IMR-90 (cell line): ENCODE measurements around the gene PGD. TPM values are rescaled to one million over a fixed set of nuclear protein-coding genes. Genes with fewer than 3 reads are reported as not detected.

ENCODE experiments used
- ATAC-seq: fragments of 200-7000 bp; cut with Tn5 transposase; 2 replicates; pipeline ENCODE4 v1.9.1; 2020; ENCODE audit warnings: low read depth, mild to moderate bottlenecking, moderate library complexity
- Bru-seq: library from RNA; stranded (reverse); fragments of 400-500 nt; gene quantifications from one replicate; lab custom pipeline; 2021; lab: Mats Ljungman, UMichigan
- BruChase-seq, 2 experiments: library from RNA; stranded (reverse); fragments of 400-500 nt; gene quantifications; one replicate each; lab custom pipeline; 2021; lab: Mats Ljungman, UMichigan
- BruUV-seq: library from RNA; stranded (reverse); fragments of 400-500 nt; replicated peaks from 2 replicates; lab custom pipeline; 2021; lab: Mats Ljungman, UMichigan
- CTCF ChIA-PET: fragments of 300-600 bp; formaldehyde crosslinking; extraction: SDS; loops from one replicate; lab custom pipeline; 2021; ENCODE audit warnings: antibody characterized with exemption; lab: Yijun Ruan, JAX
- POLR2A ChIA-PET: fragments of 300-600 bp; sonication (Branson Sonifier 250); formaldehyde crosslinking; loops from one replicate; lab custom pipeline; 2022; ENCODE audit warnings: antibody characterized with exemption; ENCODE audit not compliant: unreplicated experiment; lab: Charles Lee
- DNase-seq: peaks from one replicate; pipeline ENCODE4 v3.0.0; 2013
- H2AFZ ChIP-seq: replicated peaks from 2 replicates; pipeline ENCODE3; 2013; ENCODE audit warnings: low read length, mild to moderate bottlenecking; ENCODE audit not compliant: poor library complexity
- H2AK5ac ChIP-seq: 2 replicates; pipeline ENCODE4 v1.6.1; 2013; ENCODE audit warnings: low read depth, low read length, inconsistent platforms
- H2AK9ac ChIP-seq: replicated peaks from 2 replicates; pipeline ENCODE3; 2013; ENCODE audit warnings: mild to moderate bottlenecking, low read depth, low read length, moderate library complexity; ENCODE audit not compliant: poor library complexity
- H2BK120ac ChIP-seq: 2 replicates; pipeline ENCODE4 v1.6.1; 2013; ENCODE audit warnings: low read depth, low read length, inconsistent platforms
- H2BK15ac ChIP-seq: 3 replicates; pipeline ENCODE4 v1.6.1; 2013; ENCODE audit warnings: low read depth, low read length, inconsistent platforms
- H2BK20ac ChIP-seq: 2 replicates; pipeline ENCODE4 v1.6.1; 2013; ENCODE audit warnings: low read depth, mild to moderate bottlenecking, inconsistent platforms, low read length, moderate library complexity
- H2BK5ac ChIP-seq: 2 replicates; pipeline ENCODE4 v1.6.1; 2013; ENCODE audit warnings: mild to moderate bottlenecking, low read depth, low read length, inconsistent platforms; ENCODE audit not compliant: poor library complexity, severe bottlenecking
- H3K14ac ChIP-seq: replicated peaks from 2 replicates; pipeline ENCODE4 v1.6.1; 2013; ENCODE audit warnings: low read depth, low read length, inconsistent platforms
- H3K18ac ChIP-seq: 2 replicates; pipeline ENCODE4 v1.6.1; 2013; ENCODE audit warnings: low read depth, low read length, control low read depth
- H3K23ac ChIP-seq: 2 replicates; pipeline ENCODE4 v1.6.1; 2013; ENCODE audit warnings: low read depth, low read length, inconsistent platforms
- H3K27ac ChIP-seq: 2 replicates; pipeline ENCODE4 v1.5.1; 2013; ENCODE audit warnings: mild to moderate bottlenecking, control low read depth, low read length; ENCODE audit not compliant: insufficient read depth
- H3K27me3 ChIP-seq: 2 replicates; pipeline ENCODE4 v1.6.1; 2013; ENCODE audit warnings: low read length; ENCODE audit not compliant: control insufficient read depth, insufficient read depth
- H3K36me3 ChIP-seq: 2 replicates; pipeline ENCODE4 v1.6.1; 2013; ENCODE audit warnings: low read length, mixed read lengths; ENCODE audit not compliant: control insufficient read depth, insufficient read depth
- H3K4ac ChIP-seq: 2 replicates; pipeline ENCODE4 v1.6.1; 2013; ENCODE audit warnings: low read depth, low read length, inconsistent platforms
- H3K4me1 ChIP-seq: 2 replicates; pipeline ENCODE4 v1.6.1; 2013; ENCODE audit warnings: low read length, mixed read lengths; ENCODE audit not compliant: control insufficient read depth, insufficient read depth
- H3K4me2 ChIP-seq: 2 replicates; pipeline ENCODE4 v1.6.1; 2013; ENCODE audit warnings: low read depth, mild to moderate bottlenecking, control low read depth, low read length, moderate library complexity
- H3K4me3 ChIP-seq: 2 replicates; pipeline ENCODE4 v1.5.1; 2013; ENCODE audit warnings: low read depth, mild to moderate bottlenecking, control low read depth, low read length, moderate library complexity; ENCODE audit not compliant: insufficient read depth
- H3K56ac ChIP-seq: 2 replicates; pipeline ENCODE4 v1.6.1; 2013; ENCODE audit warnings: low read length, inconsistent platforms; ENCODE audit not compliant: insufficient read depth; ENCODE audit errors: extremely low read depth
- H3K79me1 ChIP-seq, 2 experiments: 2 replicates each; pipeline ENCODE4 v1.6.1; 2013; ENCODE audit warnings: low read length in 2 of 2, inconsistent platforms in 1 of 2, low read depth in 1 of 2
- H3K9ac ChIP-seq: 2 replicates; pipeline ENCODE4 v1.6.1; 2013; ENCODE audit warnings: low read depth, low read length, control low read depth
- H3K9me1 ChIP-seq: 2 replicates; pipeline ENCODE4 v1.6.1; 2013; ENCODE audit warnings: low read length, inconsistent platforms; ENCODE audit not compliant: insufficient read depth
- H3K9me3 ChIP-seq: 2 replicates; pipeline ENCODE4 v1.6.1; 2013; ENCODE audit warnings: low read length; ENCODE audit not compliant: control insufficient read depth, insufficient read depth
- H4K20me1 ChIP-seq: 2 replicates; pipeline ENCODE4 v1.6.1; 2013; ENCODE audit warnings: low read length, inconsistent platforms; ENCODE audit not compliant: insufficient read depth
- H4K5ac ChIP-seq: 2 replicates; pipeline ENCODE4 v1.6.1; 2013; ENCODE audit warnings: mild to moderate bottlenecking, low read depth, low read length, control low read depth
- H4K8ac ChIP-seq, 2 experiments: 2 replicates each; pipeline ENCODE4 v1.6.1; 2013; ENCODE audit warnings: low read depth in 2 of 2, low read length in 2 of 2, control low read depth in 1 of 2, inconsistent platforms in 1 of 2
- H4K91ac ChIP-seq: 2 replicates; pipeline ENCODE4 v1.6.1; 2013; ENCODE audit warnings: low read depth, low read length, inconsistent platforms; ENCODE audit not compliant: insufficient read depth
- BHLHE40 ChIP-seq: fragments of 150-350 bp; IDR thresholded peaks from 2 replicates; pipeline ENCODE4 v1.6.1; 2016; ENCODE audit warnings: mild to moderate bottlenecking, low read depth, low read length
- FOS ChIP-seq: fragments of 150-350 bp; IDR thresholded peaks from 2 replicates; pipeline ENCODE4 v1.6.1; 2016; ENCODE audit warnings: low read depth, low read length
- MAFK ChIP-seq: IDR thresholded peaks from 2 replicates; pipeline ENCODE4 v1.6.1; 2012; ENCODE audit warnings: low read depth, low read length, improper control_type of control experiment
- MAZ ChIP-seq: IDR thresholded peaks from 2 replicates; pipeline ENCODE4 v1.6.1; 2012; ENCODE audit warnings: low read depth, mild to moderate bottlenecking, low read length, improper control_type of control experiment, moderate library complexity, borderline replicate concordance
- MXI1 ChIP-seq: IDR thresholded peaks from 2 replicates; pipeline ENCODE4 v1.6.1; 2012; ENCODE audit warnings: low read depth, mild to moderate bottlenecking, low read length, moderate library complexity, borderline replicate concordance
- NFE2L2 ChIP-seq: fragments of 150-350 bp; IDR thresholded peaks from 2 replicates; pipeline ENCODE4 v1.6.1; 2016; ENCODE audit warnings: low read depth, mild to moderate bottlenecking, low read length
- POLR2A ChIP-seq: IDR thresholded peaks from 2 replicates; pipeline ENCODE4 v1.6.1; 2012; ENCODE audit warnings: mild to moderate bottlenecking, low read depth, low read length
- RCOR1 ChIP-seq: IDR thresholded peaks from 2 replicates; pipeline ENCODE4 v1.6.1; 2012; ENCODE audit warnings: mild to moderate bottlenecking, low read length, improper control_type of control experiment; ENCODE audit not compliant: insufficient replicate concordance
- WGBS, 2 experiments: methylation state at CpG; one replicate each; pipeline versions ENCODE4 v1.1.5 to v1.1.7; 2013; ENCODE audit warnings: missing lambda C conversion rate in 2 of 2; ENCODE audit not compliant: insufficient read length in 1 of 2; ENCODE audit errors: extremely low coverage in 2 of 2; 5-methylcytosine and 5-hydroxymethylcytosine counted together
- dilution Hi-C: fragments of 300-500 bp; cut with HindIII; formaldehyde crosslinking; loops from one replicate; pipeline ENCODE4 v1.14.3; 2018; ENCODE audit warnings: low sequenced_read_pairs; ENCODE audit not compliant: unreplicated experiment
- in situ Hi-C: fragments of 300-500 bp; cut with MboI; formaldehyde crosslinking; loops from 3 replicates; pipeline ENCODE4 v1.14.3; 2019; ENCODE audit warnings: low sequenced_read_pairs, inconsistent platforms, mixed read lengths
- intact Hi-C: fragments of 100-400 bp; cut with micrococcal nuclease; formaldehyde crosslinking; loops from 2 replicates; pipeline ENCODE4 v1.10.0; 2022
- long read RNA-seq: library from polyadenylated mRNA; unstranded; transcript quantifications from one replicate; pipeline ENCODE4 v2.0.0, GENCODE V29; 2021; ENCODE audit not compliant: unreplicated experiment
- polyA plus RNA-seq, 3 experiments: library from polyadenylated mRNA; depleted of rRNA; stranded (reverse); fragments of >200 nt; gene quantifications; 2 replicates each; pipeline ENCODE4 v1.2.3, GENCODE V29; 2012; ENCODE audit warnings: low replicate concordance in 1 of 3
- total RNA-seq: library from RNA; depleted of rRNA; stranded (reverse); fragments of >200 nt; gene quantifications from 2 replicates; pipeline ENCODE4 v1.2.3, GENCODE V29; 2012; rRNA removed
- TF ChIP-seq, protein P1 (sequence below): fragments of 150-350 bp; IDR thresholded peaks from 2 replicates; pipeline ENCODE4 v1.6.1; 2017; ENCODE audit warnings: mild to moderate bottlenecking, antibody characterized with exemption, low read length, low read depth
- TF ChIP-seq, protein P2 (sequence below): conservative IDR thresholded peaks from 2 replicates; pipeline ENCODE4 v1.5.1; 2012; ENCODE audit warnings: mild to moderate bottlenecking, low read depth, low read length, improper control_type of control experiment

Gene PGD
- 187 and 216 TPM in 2 replicates for total RNA-seq
- 103 and 118 TPM in 2 replicates for polyA plus RNA-seq (2012; rRNA removed)
- 89.5 and 99.0 TPM in 2 replicates for polyA plus RNA-seq (2012; cell fraction: cytosol; rRNA removed)
- polyA plus RNA-seq (2012; cell fraction: nucleus; rRNA removed; ENCODE audit: low replicate concordance), result 78.3 and 98.0 TPM in 2 replicates
- Bru-seq, nascent RNA, result percentile 93 among the genes with signal in this experiment
- percentile 95 among the genes with signal in this experiment for BruChase-seq, experiment 1, labeled RNA remaining after a 6-hour chase
- BruChase-seq, experiment 2, labeled RNA remaining after a 2-hour chase, result percentile 87 among the genes with signal in this experiment
- long read RNA-seq, transcript PGD-201 (13 exons, 1,885 nt), result major isoform, 252 of 363 reads
- long read RNA-seq, partial matches to known transcripts, result 101 of 363 reads
- long read RNA-seq, other reads (novel, unspliced or antisense), result 10 of 363 reads

DNA sequence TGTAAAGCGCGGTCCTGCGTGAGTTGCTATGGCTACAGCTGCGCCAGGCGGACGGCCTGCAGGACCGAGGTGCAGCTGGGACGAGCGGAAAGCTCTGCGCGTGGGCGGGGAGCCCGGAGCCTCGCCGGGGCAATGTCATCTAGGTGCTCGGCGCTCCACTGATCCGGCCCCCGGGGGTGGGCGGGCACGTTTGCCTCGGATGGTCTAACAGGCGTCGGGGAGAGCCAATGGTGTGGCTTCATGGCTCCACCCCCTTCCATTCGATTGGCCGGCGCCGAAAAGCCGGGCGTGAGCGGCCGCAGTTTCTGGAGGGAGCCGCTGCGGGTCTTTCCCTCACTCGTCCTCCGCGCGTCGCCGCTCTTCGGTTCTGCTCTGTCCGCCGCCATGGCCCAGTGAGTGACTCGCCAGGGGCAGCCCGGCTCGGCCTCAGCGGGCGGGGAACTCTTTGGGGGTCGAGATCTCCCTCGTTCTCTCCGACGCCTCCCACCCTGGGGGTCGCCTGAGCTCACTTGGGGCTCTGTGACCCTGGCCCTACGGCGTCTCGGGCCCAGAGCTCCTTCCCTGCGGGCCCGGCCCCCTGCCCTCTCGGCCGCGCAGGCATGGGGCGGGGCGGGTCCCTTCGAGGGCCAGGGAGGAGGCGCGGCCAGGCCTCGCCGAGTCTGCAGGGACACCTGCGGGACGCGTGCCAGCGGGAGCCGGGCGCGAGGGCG is at the start of gene PGD:
TSS of gene PGD (plus strand) at position 331 of the 710 bp plus-strand sequence. CDS start at position 385, 54 bp downstream.
- H3K27ac ChIP-seq, result peak within 1 kb of the TSS; percentile 85
- peak within 1 kb of the TSS; percentile 79 for H3K23ac ChIP-seq
- peaks cover 26% of the 10 kb centered on the region; the same call in 1 of the 2 replicates for H4K20me1 ChIP-seq
- H2BK5ac ChIP-seq, result peak within 1 kb of the TSS; percentile 77
- peak; percentile 98 for DNase-seq
- H3K79me1 ChIP-seq, result peaks cover 9 to 22% of the 10 kb centered on the region in 2 experiments
- dilution Hi-C loops, result no loop called here
- H3K9me1 ChIP-seq, result peaks cover 4% of the 10 kb centered on the region; the same call in 1 of the 2 replicates
- peak within 1 kb of the TSS; percentile 45 for H3K56ac ChIP-seq
- peak within 1 kb of the TSS in 1 of 2 experiments; percentile 53; a peak in 1 of 4 replicates for H4K8ac ChIP-seq
- H3K27me3 ChIP-seq, result no peaks in the 10 kb centered on the region
- H3K4me2 ChIP-seq, result peak within 1 kb of the TSS; percentile 97
- 0 out of 2 replicates have a peak within 1 kb of the TSS, but pooled peaks have one; percentile 16 for H2BK120ac ChIP-seq
- H3K9me3 ChIP-seq, result no peaks in the 10 kb centered on the region
- peak within 1 kb of the TSS; percentile 46 for H4K91ac ChIP-seq
- peak within 1 kb of the TSS; percentile 99 for H2AK9ac ChIP-seq
- CTCF ChIA-PET, result interaction anchor here (0.5 to 0.9 kb wide), 3 partner anchors 21 to 108 kb away, joined by 3 to 4 read pairs (median 3); no protein-coding TSS in a partner anchor
- H4K5ac ChIP-seq, result no peak within 1 kb of the TSS
- peak within 1 kb of the TSS; percentile 13 for H3K18ac ChIP-seq
- peak within 1 kb of the TSS; percentile 7; the same call in 1 of the 3 replicates for H2BK15ac ChIP-seq
- BruUV-seq, result no TSS peak
- peak within 1 kb of the TSS; percentile 98 for H2AFZ ChIP-seq
- intact Hi-C loops, result loop anchor here (1.0 kb wide), 2 partner anchors 11 to 22 kb away; no protein-coding TSS in a partner anchor
- ATAC-seq, result peak; percentile 95
- peaks cover 6% of the 10 kb centered on the region for H3K4me1 ChIP-seq
- TF ChIP-seq POLR2A (peak; percentile 96), MAFK (no peak), MXI1 (peak; percentile 91), BHLHE40 (peak; percentile 78), MAZ (peak; percentile 91), FOS (peak; percentile 71; the same call in 1 of the 2 replicates), RCOR1 (no peak), NFE2L2 (peak; percentile 62)
- TF ChIP-seq, protein P1, sequence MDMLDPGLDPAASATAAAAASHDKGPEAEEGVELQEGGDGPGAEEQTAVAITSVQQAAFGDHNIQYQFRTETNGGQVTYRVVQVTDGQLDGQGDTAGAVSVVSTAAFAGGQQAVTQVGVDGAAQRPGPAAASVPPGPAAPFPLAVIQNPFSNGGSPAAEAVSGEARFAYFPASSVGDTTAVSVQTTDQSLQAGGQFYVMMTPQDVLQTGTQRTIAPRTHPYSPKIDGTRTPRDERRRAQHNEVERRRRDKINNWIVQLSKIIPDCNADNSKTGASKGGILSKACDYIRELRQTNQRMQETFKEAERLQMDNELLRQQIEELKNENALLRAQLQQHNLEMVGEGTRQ, result peak; percentile 52
- TF ChIP-seq, protein P2, sequence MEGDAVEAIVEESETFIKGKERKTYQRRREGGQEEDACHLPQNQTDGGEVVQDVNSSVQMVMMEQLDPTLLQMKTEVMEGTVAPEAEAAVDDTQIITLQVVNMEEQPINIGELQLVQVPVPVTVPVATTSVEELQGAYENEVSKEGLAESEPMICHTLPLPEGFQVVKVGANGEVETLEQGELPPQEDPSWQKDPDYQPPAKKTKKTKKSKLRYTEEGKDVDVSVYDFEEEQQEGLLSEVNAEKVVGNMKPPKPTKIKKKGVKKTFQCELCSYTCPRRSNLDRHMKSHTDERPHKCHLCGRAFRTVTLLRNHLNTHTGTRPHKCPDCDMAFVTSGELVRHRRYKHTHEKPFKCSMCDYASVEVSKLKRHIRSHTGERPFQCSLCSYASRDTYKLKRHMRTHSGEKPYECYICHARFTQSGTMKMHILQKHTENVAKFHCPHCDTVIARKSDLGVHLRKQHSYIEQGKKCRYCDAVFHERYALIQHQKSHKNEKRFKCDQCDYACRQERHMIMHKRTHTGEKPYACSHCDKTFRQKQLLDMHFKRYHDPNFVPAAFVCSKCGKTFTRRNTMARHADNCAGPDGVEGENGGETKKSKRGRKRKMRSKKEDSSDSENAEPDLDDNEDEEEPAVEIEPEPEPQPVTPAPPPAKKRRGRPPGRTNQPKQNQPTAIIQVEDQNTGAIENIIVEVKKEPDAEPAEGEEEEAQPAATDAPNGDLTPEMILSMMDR, result no peak
- POLR2A ChIA-PET, result interaction anchor here (0.7 to 2.9 kb wide), 2 partner anchors 11 to 21 kb away, joined by 3 to 22 read pairs; no protein-coding TSS in a partner anchor
- H3K14ac ChIP-seq, result peak within 1 kb of the TSS; percentile 74
- H3K36me3 ChIP-seq, result peaks cover 7% of the 10 kb centered on the region
- H3K4me3 ChIP-seq, result peak within 1 kb of the TSS; percentile 76
- WGBS, 2 experiments, result 1% methylated on average over 62 of the region's 76 CpGs; no CpG with 5 or more reads in 1 of the 2 experiments
- H3K4ac ChIP-seq, result peak within 1 kb of the TSS; percentile 67
- in situ Hi-C loops, result no loop called here
- peak within 1 kb of the TSS; percentile 91 for H3K9ac ChIP-seq
- no peak within 1 kb of the TSS for H2BK20ac ChIP-seq
- H2AK5ac ChIP-seq, result peak within 1 kb of the TSS; percentile 60; the same call in 1 of the 2 replicates
